HG03159 (cell line): ENCODE results near the gene PPT1.

ENCODE experiments used
- ATAC-seq: cut with Tn5 transposase; IDR thresholded peaks from one replicate; pipeline ENCODE4 v1.9.1; 2021; ENCODE audit warnings: mild to moderate bottlenecking, moderate library complexity; ENCODE audit not compliant: unreplicated experiment

PPT1 gene

DNA sequence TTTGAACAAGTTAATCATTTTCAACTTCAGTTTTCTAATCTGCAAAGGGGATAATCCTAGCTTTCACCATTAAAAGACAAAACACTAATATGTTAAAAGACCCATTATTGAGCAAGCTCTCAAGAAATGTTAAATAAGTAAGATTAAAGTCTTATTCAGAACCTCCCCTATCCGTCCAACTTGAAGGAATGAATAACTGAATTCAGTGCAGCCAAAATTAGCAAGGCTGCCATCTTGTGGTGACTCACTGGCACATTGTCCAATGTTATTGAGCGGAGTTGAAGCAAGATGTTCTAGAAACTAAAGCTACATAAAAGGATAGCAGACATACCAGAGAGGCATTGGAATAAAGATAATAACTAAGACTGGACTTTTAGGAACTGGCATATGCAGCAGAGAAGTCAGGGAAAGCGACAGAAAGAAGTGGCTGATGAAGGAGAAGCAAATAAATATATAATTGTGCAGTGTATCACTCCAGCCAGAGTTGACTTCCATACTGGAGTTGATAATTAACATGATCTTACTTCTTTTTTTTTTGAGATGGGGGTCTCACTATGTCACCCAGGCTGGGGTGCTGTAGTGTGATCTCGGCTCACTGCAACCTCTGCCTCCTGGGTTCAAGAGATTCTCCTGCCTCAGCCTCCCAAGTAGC, 64.7 kb downstream of the PPT1 start:
- ATAC-seq, result no peak

- no peak for ATAC-seq
Observed at GRCh38 chr1:40030528-40031135, 66.4 kb downstream of the PPT1 start.

DNA sequence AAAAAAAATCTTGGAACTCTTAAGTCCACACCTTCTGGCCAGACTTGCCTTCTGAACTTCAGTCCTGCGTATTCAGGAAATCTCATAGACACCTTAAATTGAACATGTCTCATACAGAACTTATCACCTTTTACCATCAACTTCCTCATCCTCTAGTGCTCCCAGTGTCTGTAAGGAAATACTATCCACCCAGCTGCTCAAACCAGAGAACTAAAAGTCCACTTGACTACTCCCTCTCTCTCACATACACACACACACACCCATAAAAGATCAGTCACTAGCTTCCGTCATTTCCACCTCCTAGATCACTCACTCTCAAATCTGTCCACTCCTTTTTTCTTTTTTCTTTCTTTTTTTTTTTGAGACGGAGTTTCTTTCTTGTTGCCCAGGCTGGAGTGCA, 67.4 kb downstream of the PPT1 start:
- no peak for ATAC-seq

GRCh38 chr1:40027647-40028046, 69.4 kb downstream of the PPT1 start:
- no peak for ATAC-seq

DNA sequence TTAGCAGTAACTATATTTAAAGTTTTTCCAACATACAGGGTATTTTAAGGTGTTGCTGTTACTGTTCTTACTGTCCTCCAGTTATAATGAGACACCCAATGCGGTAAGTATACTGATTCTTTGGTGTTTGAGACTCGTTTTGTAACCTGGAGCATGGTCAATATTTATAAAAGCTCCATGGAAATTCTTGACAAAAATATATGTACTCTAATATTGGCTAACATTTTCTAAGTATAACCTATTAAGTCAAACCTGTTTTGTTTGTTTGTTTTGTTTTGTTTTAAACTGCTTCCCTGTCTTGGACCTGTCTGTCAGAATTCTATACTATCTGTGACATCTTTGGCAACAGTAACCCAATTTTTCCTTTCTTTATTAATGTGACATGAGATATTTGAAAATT, 72.4 kb downstream of the PPT1 start:
- no peak for ATAC-seq

- ATAC-seq, result no peak
Observed at GRCh38 chr1:40023379-40023944, 73.6 kb downstream of the PPT1 start.
